HL-60/S4 treated with retinoic acid at 250 ng/mL for 4 days and 3 days (cell line): ENCODE data around the gene IL12RB2.

ENCODE experiments used
- in situ Hi-C: fragments of 300-500 bp; cut with MboI; formaldehyde crosslinking; loops from 2 replicates; pipeline ENCODE4 v1.7.0; 2022; ENCODE audit warnings: low sequenced_read_pairs

IL12RB2 gene

GRCh38 chr1:67307251-67308060, at the start of gene IL12RB2:
TSS of gene IL12RB2 (plus strand) at chr1:67307873. CDS start at chr1:67320369, 12,496 bp downstream.
- in situ Hi-C loops: no loop called here

- in situ Hi-C loops: no loop called here
Measured at GRCh38 chr1:67261680-67262079, 46.0 kb upstream of the IL12RB2 start.

- in situ Hi-C loops: no loop called here
Measured at GRCh38 chr1:67262735-67263134, 44.9 kb upstream of the IL12RB2 start.

- in situ Hi-C loops: no loop called here
Measured at GRCh38 chr1:67264152-67264551, 43.5 kb upstream of the IL12RB2 start.

- in situ Hi-C loops: no loop called here
Measured at GRCh38 chr1:67264899-67265298, 42.8 kb upstream of the IL12RB2 start.

GRCh38 chr1:67269061-67269460, 38.6 kb upstream of the IL12RB2 start:
- in situ Hi-C loops: no loop called here

- in situ Hi-C loops: no loop called here
Measured at GRCh38 chr1:67270541-67270940, 37.1 kb upstream of the IL12RB2 start.

GRCh38 chr1:67273591-67273990, 34.1 kb upstream of the IL12RB2 start:
- in situ Hi-C loops: no loop called here

GRCh38 chr1:67274623-67275325, 32.9 kb upstream of the IL12RB2 start:
- in situ Hi-C loops: no loop called here

GRCh38 chr1:67280696-67281095, 27.0 kb upstream of the IL12RB2 start:
- in situ Hi-C loops: no loop called here

GRCh38 chr1:67281244-67281643, 26.4 kb upstream of the IL12RB2 start:
- in situ Hi-C loops: no loop called here

GRCh38 chr1:67285780-67286488, 21.7 kb upstream of the IL12RB2 start:
- in situ Hi-C loops: no loop called here

GRCh38 chr1:67290236-67290635, 17.4 kb upstream of the IL12RB2 start:
- in situ Hi-C loops: no loop called here

- in situ Hi-C loops: no loop called here
Measured at GRCh38 chr1:67294836-67295617, 12.6 kb upstream of the IL12RB2 start.

GRCh38 chr1:67298762-67299161, 8.9 kb upstream of the IL12RB2 start:
- in situ Hi-C loops: no loop called here

GRCh38 chr1:67299296-67299695, 8.4 kb upstream of the IL12RB2 start:
- in situ Hi-C loops: no loop called here

GRCh38 chr1:67300561-67300960, 7.1 kb upstream of the IL12RB2 start:
- in situ Hi-C loops: no loop called here

- in situ Hi-C loops: no loop called here
Measured at GRCh38 chr1:67304023-67304422, 3.6 kb upstream of the IL12RB2 start.

GRCh38 chr1:67306547-67306946, 1.1 kb upstream of the IL12RB2 start:
- in situ Hi-C loops: no loop called here

GRCh38 chr1:67308136-67308535, 463 bp downstream of the IL12RB2 start:
- in situ Hi-C loops: no loop called here

- in situ Hi-C loops: no loop called here
Measured at GRCh38 chr1:67312615-67313014, 4.9 kb downstream of the IL12RB2 start.
